BE2C (cell line): ENCODE measurements around the gene PCA3. TPM values are rescaled to one million over a fixed set of nuclear protein-coding genes. Genes with fewer than 3 reads are reported as not detected.

Experiments
- DNase-seq: peaks from one replicate; pipeline ENCODE4 v3.0.0-alpha.2; 2020
- H3K27me3 ChIP-seq: fragments of 250-450 bp; sonication (Bioruptor Pico); 2 replicates; pipeline ENCODE4 v1.5.1; 2020; ENCODE audit warnings: mild to moderate bottlenecking
- H3K36me3 ChIP-seq: fragments of 250-450 bp; sonication (Bioruptor Pico); 2 replicates; pipeline ENCODE4 v1.5.1; 2020; ENCODE audit warnings: mild to moderate bottlenecking
- H3K4me1 ChIP-seq: fragments of 250-450 bp; sonication (Bioruptor Pico); 2 replicates; pipeline ENCODE4 v1.5.1; 2020
- H3K4me3 ChIP-seq: 2 replicates; pipeline ENCODE4 v1.5.1; 2011; ENCODE audit warnings: low read depth, low read length
- H3K9me3 ChIP-seq: fragments of 250-450 bp; sonication (Bioruptor Pico); 2 replicates; pipeline ENCODE4 v1.5.1; 2020
- CTCF ChIP-seq: IDR thresholded peaks from 2 replicates; pipeline ENCODE4 v1.5.1; 2012; ENCODE audit warnings: mild to moderate bottlenecking, low read depth, low read length
- polyA plus RNA-seq: library from polyadenylated mRNA; unstranded; fragments of >200 nt; gene quantifications from one replicate; pipeline ENCODE4 v1.2.1, GENCODE V29; 2012; ENCODE audit warnings: low read depth, missing spikeins; ENCODE audit not compliant: insufficient read length, insufficient read depth

The PCA3 gene
- polyA plus RNA-seq: 2.2 TPM

DNA sequence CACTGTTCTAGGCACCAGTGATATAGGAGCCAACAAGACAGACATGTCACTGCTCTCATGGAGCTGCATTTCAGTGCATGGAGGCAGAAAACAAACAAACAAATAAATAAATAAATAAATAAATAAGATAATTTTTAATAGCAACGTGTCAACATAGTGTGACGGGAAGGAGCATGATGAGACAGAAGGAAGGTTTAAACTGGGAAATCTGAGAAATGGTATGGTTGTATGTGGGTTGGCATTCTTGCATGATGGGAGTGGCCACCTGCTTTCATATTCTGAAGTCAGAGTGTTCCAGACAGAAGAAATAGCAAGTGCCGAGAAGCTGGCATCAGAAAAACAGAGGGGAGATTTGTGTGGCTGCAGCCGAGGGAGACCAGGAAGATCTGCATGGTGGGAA, at the start of gene PCA3:
TSS of gene PCA3 (plus strand) at position 301 of the 400 bp plus-strand sequence.
- H3K36me3 ChIP-seq: peaks cover under 1% of the 10 kb centered on the region
- H3K27me3 ChIP-seq: no peaks in the 10 kb centered on the region
- H3K4me1 ChIP-seq: no peaks in the 10 kb centered on the region; the same call in 1 of the 2 replicates
- no peaks in the 10 kb centered on the region for H3K9me3 ChIP-seq
- no peak for TF ChIP-seq CTCF
- no peak within 1 kb of the TSS for H3K4me3 ChIP-seq
- DNase-seq: no peak

DNA sequence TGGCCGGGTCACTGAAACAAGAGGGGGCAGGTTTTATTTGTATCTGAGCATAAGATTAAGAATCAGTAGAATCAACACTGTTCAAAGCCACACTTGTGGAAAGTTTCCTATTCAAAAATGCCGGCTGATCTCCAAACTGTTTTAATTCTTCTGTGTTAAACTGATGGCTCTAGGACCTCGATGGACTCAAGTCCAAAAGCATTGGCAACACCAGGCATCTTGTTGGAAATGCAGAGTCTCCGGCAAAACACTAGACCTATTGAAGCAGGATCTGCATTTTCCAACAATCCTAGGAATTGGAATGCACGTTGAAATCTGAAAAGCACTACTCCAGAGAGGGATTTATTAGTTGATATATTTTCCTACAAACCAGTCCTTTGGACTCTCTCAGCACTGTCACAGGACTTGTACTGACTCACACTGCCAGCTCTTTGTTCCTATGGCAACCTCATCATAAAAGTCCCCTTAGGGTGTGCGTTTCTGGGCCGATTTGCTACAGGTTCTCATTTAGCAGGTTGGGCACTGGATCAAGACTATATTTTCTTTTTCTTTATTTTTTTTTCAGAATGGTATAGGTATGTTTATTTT, 48.1 kb upstream of the PCA3 start:
- TF ChIP-seq CTCF: no peak
- Histone ChIP-seq H3K27me3 (no peaks in the 10 kb centered on the region), H3K4me3 (no peak overlapping the region), H3K9me3 (no peaks in the 10 kb centered on the region), H3K36me3 (peaks cover 3% of the 10 kb centered on the region), H3K4me1 (peaks cover 4% of the 10 kb centered on the region)
- DNase-seq: no peak

GRCh38 chr9:76717176-76717575, 47.1 kb upstream of the PCA3 start:
- no peaks in the 10 kb centered on the region for H3K9me3 ChIP-seq
- DNase-seq: no peak
- H3K27me3 ChIP-seq: no peaks in the 10 kb centered on the region
- TF ChIP-seq CTCF: no peak
- H3K4me3 ChIP-seq: no peak overlapping the region
- H3K4me1 ChIP-seq: peaks cover 4% of the 10 kb centered on the region
- H3K36me3 ChIP-seq: peaks cover 2% of the 10 kb centered on the region; the same call in 1 of the 2 replicates

DNA sequence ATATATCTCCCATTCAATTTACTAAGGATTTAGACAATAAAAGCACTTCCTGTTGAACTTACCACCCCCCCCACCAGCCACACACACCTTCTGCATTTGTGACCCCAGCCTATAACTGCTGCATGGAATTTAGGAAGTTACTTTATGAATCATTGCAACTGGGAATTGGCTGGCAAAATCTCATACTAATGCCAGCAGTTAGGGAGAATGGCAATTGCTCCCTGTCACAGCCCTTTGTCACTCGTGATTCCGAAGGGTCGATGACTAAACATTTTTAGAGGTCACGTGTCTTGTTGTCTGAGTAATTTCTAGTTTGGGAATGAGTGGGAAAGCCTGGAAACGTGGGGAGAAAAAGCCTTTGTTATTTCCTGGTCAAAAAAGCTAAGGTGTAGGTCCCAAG, 46.6 kb upstream of the PCA3 start:
- H3K9me3 ChIP-seq: no peaks in the 10 kb centered on the region

DNA sequence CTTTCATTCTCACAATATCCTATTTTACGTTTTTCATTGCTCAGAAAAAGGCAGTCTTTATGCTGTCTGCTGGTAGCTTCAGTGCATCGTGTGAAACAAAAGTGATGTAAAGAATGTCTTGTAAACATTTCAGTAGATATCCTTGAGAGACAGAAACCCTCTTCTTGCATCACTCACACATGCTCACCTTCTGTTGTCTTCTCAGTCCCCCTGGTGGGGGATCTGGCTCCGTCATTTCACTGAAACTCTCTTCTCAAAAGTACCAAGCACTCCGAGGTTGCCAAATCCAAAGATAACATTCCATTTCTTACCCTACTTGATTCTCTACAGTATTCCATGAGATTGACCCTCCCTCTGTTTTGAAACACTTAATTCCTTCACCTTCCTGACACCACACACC, 46.1 kb upstream of the PCA3 start:
- H3K9me3 ChIP-seq: no peaks in the 10 kb centered on the region
- peak; percentile 41 for TF ChIP-seq CTCF
- H3K27me3 ChIP-seq: no peaks in the 10 kb centered on the region
- H3K4me1 ChIP-seq: peaks cover 4% of the 10 kb centered on the region
- H3K4me3 ChIP-seq: no peak overlapping the region
- no peak for DNase-seq
- peaks cover 2% of the 10 kb centered on the region; the same call in 1 of the 2 replicates for H3K36me3 ChIP-seq

More for the DNA sequence above, 46.6 kb upstream of the PCA3 start:
- Histone ChIP-seq H3K4me1 (peaks cover 4% of the 10 kb centered on the region), H3K36me3 (peaks cover 2% of the 10 kb centered on the region; the same call in 1 of the 2 replicates), H3K27me3 (no peaks in the 10 kb centered on the region), H3K4me3 (no peak overlapping the region)
- TF ChIP-seq CTCF: no peak
- no peak for DNase-seq

DNA sequence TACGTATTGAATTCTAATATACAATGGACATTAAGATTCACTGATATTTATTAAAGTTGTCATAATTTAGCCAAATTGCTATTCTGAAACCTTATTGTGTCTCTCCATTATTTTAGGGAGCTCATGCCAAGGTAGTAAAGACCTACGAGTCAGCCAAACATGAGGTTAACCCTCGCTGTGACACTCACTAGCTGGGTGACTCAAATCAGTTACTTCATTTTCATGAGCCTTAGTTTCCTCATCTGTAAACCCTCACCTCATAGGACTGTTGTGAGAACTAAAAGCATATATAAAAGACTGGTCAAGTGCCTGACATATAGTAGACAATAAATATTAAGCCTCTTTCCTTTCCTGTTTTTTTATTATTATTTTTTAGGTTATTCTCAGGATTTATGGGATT, 44.0 kb upstream of the PCA3 start:
- H3K9me3 ChIP-seq: no peaks in the 10 kb centered on the region
- no peaks in the 10 kb centered on the region for H3K27me3 ChIP-seq
- peaks cover 4% of the 10 kb centered on the region for H3K4me1 ChIP-seq
- TF ChIP-seq CTCF: no peak
- no peak overlapping the region for H3K4me3 ChIP-seq
- H3K36me3 ChIP-seq: peaks cover 2% of the 10 kb centered on the region; the same call in 1 of the 2 replicates
- DNase-seq: no peak
